SK-N-SH (cell line): Measurements from ENCODE around the gene TGFBR3.

ENCODE experiments used
- MAX ChIP-seq: IDR thresholded peaks from 2 replicates; pipeline ENCODE4 v1.4.0; 2012; ENCODE audit warnings: low read depth
- TCF12 ChIP-seq: IDR thresholded peaks from 2 replicates; pipeline ENCODE4 v1.4.0; 2012
- TF ChIP-seq, protein P1 (sequence below): IDR thresholded peaks from 2 replicates; pipeline ENCODE4 v1.6.1; 2012; ENCODE audit warnings: mild to moderate bottlenecking, low read depth, low read length, moderate library complexity
- TF ChIP-seq, protein P2 (sequence below): fragments of 200-600 bp; sonication (generic); IDR thresholded peaks from 2 replicates; pipeline ENCODE4 v1.6.1; 2017; ENCODE audit warnings: antibody characterized with exemption, mild to moderate bottlenecking, moderate library complexity
- TF ChIP-seq, protein P3 (sequence below): IDR thresholded peaks from 2 replicates; pipeline ENCODE4; 2012

DNA sequence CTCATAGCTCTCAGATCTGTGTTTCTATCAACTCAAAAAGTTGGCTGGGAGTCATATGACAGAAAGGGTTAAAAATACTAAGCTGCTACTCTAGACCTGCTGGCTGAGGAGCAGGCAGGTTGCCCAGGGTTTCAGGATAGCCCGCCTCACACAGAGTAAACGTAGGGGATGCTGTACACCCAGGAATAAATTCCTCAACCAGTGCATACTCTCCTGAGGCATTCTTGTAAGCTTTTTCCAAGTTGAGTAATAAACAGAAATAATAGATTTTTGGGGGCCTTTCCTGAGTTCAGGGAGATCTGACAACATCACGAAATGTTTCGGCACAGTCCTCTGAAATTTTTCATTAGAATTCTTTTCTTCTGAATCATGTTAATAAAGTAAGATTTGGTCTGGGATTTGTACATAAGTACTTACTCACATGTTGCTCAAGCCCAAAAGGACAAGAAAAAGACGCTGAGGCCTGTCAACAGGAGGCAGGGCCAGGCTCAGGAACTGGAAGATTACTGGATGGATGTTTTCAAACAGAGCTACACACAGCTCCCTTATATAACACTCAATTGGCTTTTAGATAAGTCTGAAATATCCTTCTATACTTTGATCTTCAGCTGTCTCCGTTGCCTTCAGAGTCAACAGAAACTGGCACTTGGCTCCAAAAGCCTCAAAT lies 41.0 kb downstream of the TGFBR3 start:
- TF ChIP-seq TCF12, result no peak
- TF ChIP-seq, protein P1, sequence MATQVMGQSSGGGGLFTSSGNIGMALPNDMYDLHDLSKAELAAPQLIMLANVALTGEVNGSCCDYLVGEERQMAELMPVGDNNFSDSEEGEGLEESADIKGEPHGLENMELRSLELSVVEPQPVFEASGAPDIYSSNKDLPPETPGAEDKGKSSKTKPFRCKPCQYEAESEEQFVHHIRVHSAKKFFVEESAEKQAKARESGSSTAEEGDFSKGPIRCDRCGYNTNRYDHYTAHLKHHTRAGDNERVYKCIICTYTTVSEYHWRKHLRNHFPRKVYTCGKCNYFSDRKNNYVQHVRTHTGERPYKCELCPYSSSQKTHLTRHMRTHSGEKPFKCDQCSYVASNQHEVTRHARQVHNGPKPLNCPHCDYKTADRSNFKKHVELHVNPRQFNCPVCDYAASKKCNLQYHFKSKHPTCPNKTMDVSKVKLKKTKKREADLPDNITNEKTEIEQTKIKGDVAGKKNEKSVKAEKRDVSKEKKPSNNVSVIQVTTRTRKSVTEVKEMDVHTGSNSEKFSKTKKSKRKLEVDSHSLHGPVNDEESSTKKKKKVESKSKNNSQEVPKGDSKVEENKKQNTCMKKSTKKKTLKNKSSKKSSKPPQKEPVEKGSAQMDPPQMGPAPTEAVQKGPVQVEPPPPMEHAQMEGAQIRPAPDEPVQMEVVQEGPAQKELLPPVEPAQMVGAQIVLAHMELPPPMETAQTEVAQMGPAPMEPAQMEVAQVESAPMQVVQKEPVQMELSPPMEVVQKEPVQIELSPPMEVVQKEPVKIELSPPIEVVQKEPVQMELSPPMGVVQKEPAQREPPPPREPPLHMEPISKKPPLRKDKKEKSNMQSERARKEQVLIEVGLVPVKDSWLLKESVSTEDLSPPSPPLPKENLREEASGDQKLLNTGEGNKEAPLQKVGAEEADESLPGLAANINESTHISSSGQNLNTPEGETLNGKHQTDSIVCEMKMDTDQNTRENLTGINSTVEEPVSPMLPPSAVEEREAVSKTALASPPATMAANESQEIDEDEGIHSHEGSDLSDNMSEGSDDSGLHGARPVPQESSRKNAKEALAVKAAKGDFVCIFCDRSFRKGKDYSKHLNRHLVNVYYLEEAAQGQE, result no peak
- TF ChIP-seq, protein P2, sequence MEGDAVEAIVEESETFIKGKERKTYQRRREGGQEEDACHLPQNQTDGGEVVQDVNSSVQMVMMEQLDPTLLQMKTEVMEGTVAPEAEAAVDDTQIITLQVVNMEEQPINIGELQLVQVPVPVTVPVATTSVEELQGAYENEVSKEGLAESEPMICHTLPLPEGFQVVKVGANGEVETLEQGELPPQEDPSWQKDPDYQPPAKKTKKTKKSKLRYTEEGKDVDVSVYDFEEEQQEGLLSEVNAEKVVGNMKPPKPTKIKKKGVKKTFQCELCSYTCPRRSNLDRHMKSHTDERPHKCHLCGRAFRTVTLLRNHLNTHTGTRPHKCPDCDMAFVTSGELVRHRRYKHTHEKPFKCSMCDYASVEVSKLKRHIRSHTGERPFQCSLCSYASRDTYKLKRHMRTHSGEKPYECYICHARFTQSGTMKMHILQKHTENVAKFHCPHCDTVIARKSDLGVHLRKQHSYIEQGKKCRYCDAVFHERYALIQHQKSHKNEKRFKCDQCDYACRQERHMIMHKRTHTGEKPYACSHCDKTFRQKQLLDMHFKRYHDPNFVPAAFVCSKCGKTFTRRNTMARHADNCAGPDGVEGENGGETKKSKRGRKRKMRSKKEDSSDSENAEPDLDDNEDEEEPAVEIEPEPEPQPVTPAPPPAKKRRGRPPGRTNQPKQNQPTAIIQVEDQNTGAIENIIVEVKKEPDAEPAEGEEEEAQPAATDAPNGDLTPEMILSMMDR, result no peak
- no peak for TF ChIP-seq MAX
- TF ChIP-seq, protein P3, sequence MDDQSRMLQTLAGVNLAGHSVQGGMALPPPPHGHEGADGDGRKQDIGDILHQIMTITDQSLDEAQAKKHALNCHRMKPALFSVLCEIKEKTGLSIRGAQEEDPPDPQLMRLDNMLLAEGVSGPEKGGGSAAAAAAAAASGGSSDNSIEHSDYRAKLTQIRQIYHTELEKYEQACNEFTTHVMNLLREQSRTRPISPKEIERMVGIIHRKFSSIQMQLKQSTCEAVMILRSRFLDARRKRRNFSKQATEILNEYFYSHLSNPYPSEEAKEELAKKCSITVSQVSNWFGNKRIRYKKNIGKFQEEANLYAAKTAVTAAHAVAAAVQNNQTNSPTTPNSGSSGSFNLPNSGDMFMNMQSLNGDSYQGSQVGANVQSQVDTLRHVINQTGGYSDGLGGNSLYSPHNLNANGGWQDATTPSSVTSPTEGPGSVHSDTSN, result no peak
